HepG2 (cell line): ENCODE measurements around the gene ATRIP. TPM values are rescaled to one million over a fixed set of nuclear protein-coding genes. Genes with fewer than 3 reads are reported as not detected.

Experiments
- ARID3A ChIP-seq: IDR thresholded peaks from 2 replicates; pipeline ENCODE4 v1.6.1; 2012; ENCODE audit warnings: low read depth, low read length, improper control_type of control experiment
- FOXM1 ChIP-seq: sonication (generic); formaldehyde crosslinking; IDR thresholded peaks from 2 replicates; pipeline ENCODE4 v1.5.0; 2020; ENCODE audit warnings: missing genetic modification reagents
- GZF1 ChIP-seq: sonication (generic); formaldehyde crosslinking; IDR thresholded peaks from 2 replicates; pipeline ENCODE4 v1.5.1; 2020; ENCODE audit warnings: mild to moderate bottlenecking, missing genetic modification reagents
- KDM1A ChIP-seq: IDR thresholded peaks from 2 replicates; pipeline ENCODE4 v1.6.1; 2016; ENCODE audit warnings: missing compliant biosample characterization
- MBNL3 ChIP-seq: fragments of 250-450 bp; sonication (Bioruptor Pico); conservative IDR thresholded peaks from 2 replicates; pipeline ENCODE4 v1.8.0; 2022; ENCODE audit warnings: mild to moderate bottlenecking, inconsistent platforms
- MLLT10 ChIP-seq: sonication (generic); formaldehyde crosslinking; IDR thresholded peaks from 2 replicates; pipeline ENCODE4 v1.4.0; 2020; ENCODE audit warnings: missing genetic modification reagents
- MYPOP ChIP-seq: sonication (generic); formaldehyde crosslinking; IDR thresholded peaks from 2 replicates; pipeline ENCODE4 v1.8.1; 2023; ENCODE audit warnings: mild to moderate bottlenecking, moderate library complexity, missing genetic modification reagents
- NFE2L1 ChIP-seq: sonication (generic); formaldehyde crosslinking; IDR thresholded peaks from 2 replicates; pipeline ENCODE4 v1.4.0; 2020; ENCODE audit warnings: missing genetic modification reagents, mild to moderate bottlenecking, borderline replicate concordance
- RORA ChIP-seq: sonication (generic); formaldehyde crosslinking; IDR thresholded peaks from 2 replicates; pipeline ENCODE4 v1.5.0; 2020; ENCODE audit warnings: mild to moderate bottlenecking, missing genetic modification reagents, moderate library complexity
- THAP8 ChIP-seq: sonication (generic); formaldehyde crosslinking; IDR thresholded peaks from 2 replicates; pipeline ENCODE4 v1.5.1; 2020; ENCODE audit warnings: missing genetic modification reagents, mild to moderate bottlenecking, borderline replicate concordance
- TRIM22 ChIP-seq: fragments of 450-650 bp; IDR thresholded peaks from 2 replicates; pipeline ENCODE4 v1.6.1; 2017
- XRCC5 ChIP-seq: fragments of 200-400 bp; formaldehyde crosslinking; optimal IDR thresholded peaks from 2 replicates; pipeline ENCODE3; 2017; ENCODE audit warnings: mild to moderate bottlenecking, low read length
- ZBTB2 ChIP-seq: sonication (generic); formaldehyde crosslinking; IDR thresholded peaks from 2 replicates; pipeline ENCODE4 v1.8.0; 2022; ENCODE audit warnings: low read depth, missing genetic modification reagents
- ZNF136 ChIP-seq: sonication (generic); formaldehyde crosslinking; IDR thresholded peaks from 2 replicates; pipeline ENCODE4 v1.8.1; 2022; ENCODE audit warnings: low read depth, mild to moderate bottlenecking, moderate library complexity, missing genetic modification reagents
- ZNF256 ChIP-seq: sonication (generic); formaldehyde crosslinking; conservative IDR thresholded peaks from 2 replicates; pipeline ENCODE4 v1.4.0; 2020; ENCODE audit warnings: missing genetic modification reagents
- ZNF274 ChIP-seq: sonication (generic); formaldehyde crosslinking; IDR thresholded peaks from 2 replicates; pipeline ENCODE4 v1.5.1; 2020; ENCODE audit warnings: mild to moderate bottlenecking, missing genetic modification reagents
- ZNF674 ChIP-seq: sonication (generic); formaldehyde crosslinking; IDR thresholded peaks from 2 replicates; pipeline ENCODE4 v1.5.0; 2020; ENCODE audit warnings: low read depth, mild to moderate bottlenecking, missing genetic modification reagents
- ZNF704 ChIP-seq: sonication (generic); formaldehyde crosslinking; IDR thresholded peaks from 2 replicates; pipeline ENCODE4 v1.8.1; 2023; ENCODE audit warnings: mild to moderate bottlenecking, inconsistent platforms, moderate library complexity, missing genetic modification reagents, borderline replicate concordance
- ZSCAN25 ChIP-seq: sonication (generic); formaldehyde crosslinking; IDR thresholded peaks from 2 replicates; pipeline ENCODE4 v1.8.0; 2022; ENCODE audit warnings: mild to moderate bottlenecking, missing genetic modification reagents
- ZSCAN5A ChIP-seq: sonication (generic); formaldehyde crosslinking; IDR thresholded peaks from 2 replicates; pipeline ENCODE4 v1.8.0; 2022; ENCODE audit warnings: mild to moderate bottlenecking, missing genetic modification reagents, borderline replicate concordance
- polyA plus RNA-seq, 8 experiments: library from polyadenylated mRNA; depleted of rRNA in 3 of 8; stranded (reverse) in 7 of 8; unstranded in 1 of 8; fragments of >200 nt; fragmentation: Illumina TruSeq in 4 of 8; extraction: Trizol in 4 of 8; gene quantifications; 2 replicates each; pipeline versions ENCODE4 v1.2.1 to v1.2.3, GENCODE V29; 2011 to 2016; ENCODE audit warnings: low read depth in 4 of 8, missing spikeins in 1 of 8, mixed read lengths in 1 of 8; ENCODE audit not compliant: insufficient read depth in 1 of 8
- total RNA-seq, 5 experiments: library from RNA; depleted of rRNA; stranded (reverse); fragments of >200 nt; fragmentation: Illumina TruSeq; extraction: Trizol; gene quantifications; 2 replicates each; pipeline ENCODE4 v1.2.3, GENCODE V29; 2016; ENCODE audit warnings: low read depth in 1 of 5

ATRIP gene
- total and polyA plus RNA-seq, 2 of the 13 experiments (the other 11 are each of a cell fraction or from before 2014, with no cell fraction given), result 5.1 to 12.5 TPM

GRCh38 chr3:48439820-48440589, 6.5 kb upstream of the ATRIP start, which contains the start of the genes CCDC51 and TMA7 (continued):
- TF ChIP-seq ZNF674 (CRISPR knock-in tag) (peak; percentile 97; the same call in 1 of the 2 replicates), KDM1A (CRISPR knock-in tag) (no peak), ZNF136 (CRISPR knock-in tag) (no peak), FOXM1 (no peak), NFE2L1 (CRISPR knock-in tag) (no peak), TRIM22 (no peak), ZSCAN5A (CRISPR knock-in tag) (peak; percentile 55; the same call in 1 of the 2 replicates), ARID3A (no peak), THAP8 (CRISPR knock-in tag) (no peak), MLLT10 (no peak), ZSCAN25 (no peak; the same call in 1 of the 2 replicates), RORA (CRISPR knock-in tag) (no peak), XRCC5 (peak; percentile 43), GZF1 (peak; percentile 86), MBNL3 (CRISPR knock-in tag) (no peak), ZNF256 (no peak), ZNF274 (CRISPR knock-in tag) (peak; percentile 77), ZNF704 (CRISPR knock-in tag) (0 out of 2 replicates have a peak, but pooled peaks have one; percentile 72), MYPOP (CRISPR knock-in tag) (peak; percentile 51; the same call in 1 of the 2 replicates), ZBTB2 (CRISPR knock-in tag) (0 out of 2 replicates have a peak, but pooled peaks have one; percentile 68)
